Glomerular endothelial cell (primary cell): ENCODE data around the gene CD80. TPM values are rescaled to one million over a fixed set of nuclear protein-coding genes. Genes with fewer than 3 reads are reported as not detected.

Source experiments
- DNase-seq: peaks from one replicate; pipeline ENCODE4 v3.0.0-alpha.2; 2011; ENCODE audit warnings: low read depth, low spot score; ENCODE audit errors: extremely low read depth
- total RNA-seq: library from RNA; depleted of rRNA; stranded (reverse); fragments of >200 nt; gene quantifications from 2 replicates; pipeline ENCODE4 v1.2.3, GENCODE V29; 2015

Gene CD80
- total RNA-seq, 1 donor from 2014 or later = not detected

- no peak for DNase-seq
These were observed 9.1 kb downstream of the CD80 start for GRCh38 chr3:119550192-119550910.

- DNase-seq = no peak
These were observed 11.1 kb downstream of the CD80 start for GRCh38 chr3:119548341-119548740.

DNA sequence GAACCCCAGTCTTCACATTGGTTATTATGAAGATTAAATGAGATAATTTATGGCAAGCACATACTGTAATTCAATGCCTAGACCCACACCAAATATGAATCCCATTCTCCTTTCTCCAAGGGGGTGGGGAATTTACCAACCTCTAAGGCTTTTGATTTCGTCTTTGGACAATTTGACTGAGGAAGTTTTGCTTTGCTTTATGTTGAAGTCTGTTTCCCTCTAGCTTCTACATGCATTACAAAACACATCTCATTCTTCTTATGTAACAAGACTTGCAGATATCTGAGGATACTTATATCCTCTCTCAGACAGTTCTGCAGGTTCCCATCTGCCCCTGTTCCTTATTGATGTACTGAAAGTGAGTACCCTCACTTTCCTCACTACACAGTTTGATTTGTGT, 12.2 kb downstream of the CD80 start:
- DNase-seq = no peak

DNA sequence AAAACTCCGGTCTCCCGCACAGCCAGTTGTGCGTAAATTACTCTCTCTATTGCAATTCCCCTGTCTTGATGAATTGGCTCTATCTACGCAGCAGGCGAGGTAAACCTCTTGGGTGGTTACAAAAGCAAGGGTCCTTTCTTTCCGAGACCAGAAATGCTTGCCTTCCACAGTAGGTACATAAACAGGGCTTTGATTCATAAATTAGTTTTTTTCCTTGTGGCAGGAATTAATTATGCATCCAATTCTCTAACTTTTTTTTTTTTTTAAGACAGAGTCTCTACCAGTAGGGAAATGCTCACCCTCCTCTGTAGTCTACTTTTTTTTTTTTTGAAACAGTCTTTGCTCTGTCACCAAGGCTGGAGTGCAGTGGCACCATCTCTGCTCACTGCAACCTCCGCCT, 16.3 kb downstream of the CD80 start:
- DNase-seq = no peak

- no peak for DNase-seq
These were observed 17.1 kb downstream of the CD80 start for GRCh38 chr3:119542168-119542767.

GRCh38 chr3:119541547-119541946, 17.9 kb downstream of the CD80 start:
- DNase-seq = no peak

DNA sequence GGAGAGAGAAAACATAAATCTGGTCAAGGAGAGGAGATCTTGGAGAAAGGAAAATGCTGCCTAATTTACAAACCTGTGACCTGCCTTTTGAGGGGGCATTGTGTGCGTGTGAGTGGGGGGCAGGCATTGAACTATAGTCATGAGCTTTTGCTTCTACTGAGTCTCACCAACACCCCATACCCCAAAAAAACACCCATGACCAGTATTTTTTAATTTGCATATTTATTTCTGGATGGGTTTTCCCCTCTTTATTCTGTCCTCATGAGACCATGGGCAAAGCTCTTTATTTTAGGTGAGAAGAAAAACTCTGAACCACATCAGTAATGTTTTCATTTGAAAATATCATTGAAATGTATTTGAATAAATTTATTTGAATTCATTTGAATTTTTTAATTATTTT, 20.6 kb downstream of the CD80 start:
- DNase-seq = no peak

- DNase-seq = no peak
These were observed 22.7 kb downstream of the CD80 start for GRCh38 chr3:119536757-119537156.

DNA sequence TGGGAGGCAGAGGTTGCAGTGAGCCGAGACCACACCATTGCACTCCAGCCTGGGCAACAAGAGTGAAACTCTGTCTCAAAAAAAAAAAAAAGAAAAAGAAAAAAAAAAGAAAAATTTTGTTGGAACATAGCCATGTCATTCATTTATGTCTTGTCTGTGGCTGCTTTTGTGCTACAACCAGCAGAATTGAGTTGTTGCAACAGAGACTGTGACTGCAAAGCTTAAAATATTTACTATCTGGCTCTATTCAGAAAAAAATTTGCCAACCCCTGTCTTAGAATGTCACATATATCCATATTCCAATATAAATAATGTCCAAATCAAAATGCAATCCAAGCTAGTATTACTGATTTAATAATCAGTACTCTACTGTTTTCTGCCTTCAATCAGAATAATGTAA, 25.1 kb downstream of the CD80 start:
- DNase-seq = no peak

GRCh38 chr3:119531151-119531550, 28.3 kb downstream of the CD80 start:
- DNase-seq = no peak

GRCh38 chr3:119530456-119530855, 29.0 kb downstream of the CD80 start:
- DNase-seq = no peak

DNA sequence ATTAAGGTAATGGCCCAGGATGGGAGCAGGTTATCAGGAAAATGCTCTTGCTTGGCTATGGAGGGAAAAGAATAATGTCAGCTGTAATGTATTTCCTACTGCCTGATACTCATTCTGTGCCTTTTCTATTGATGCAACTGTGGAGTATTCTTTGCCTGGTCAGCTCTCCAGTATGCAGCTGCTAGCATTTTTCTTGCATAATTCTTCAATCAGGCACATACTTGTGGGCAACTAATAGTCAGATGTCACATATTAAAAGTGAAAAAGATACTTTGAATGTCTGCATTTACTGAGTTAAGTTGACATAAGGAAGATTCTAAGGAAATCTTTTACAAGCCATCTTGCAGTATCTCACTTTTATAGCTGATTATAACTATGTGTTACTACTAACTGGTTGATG, 29.5 kb downstream of the CD80 start:
- no peak for DNase-seq

DNA sequence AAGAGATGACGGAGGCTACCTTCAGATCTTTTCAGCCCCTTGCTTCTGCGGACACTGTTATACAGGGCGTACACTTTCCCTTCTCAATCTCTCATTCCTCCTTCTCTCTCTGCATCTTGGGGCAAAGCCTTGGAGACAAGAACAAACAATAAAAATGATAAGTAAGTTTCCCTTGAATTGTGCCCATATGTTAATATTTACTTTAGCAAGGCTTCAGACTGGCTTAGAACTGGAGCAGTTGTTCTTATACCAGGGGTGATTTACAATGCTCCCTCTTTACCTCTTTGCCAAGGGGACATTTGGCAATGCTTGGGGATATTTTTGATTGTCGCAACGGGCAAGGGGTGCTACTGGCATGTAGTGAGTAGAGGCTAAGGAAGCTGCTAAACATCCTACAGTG, 31.7 kb downstream of the CD80 start:
- no peak for DNase-seq

DNA sequence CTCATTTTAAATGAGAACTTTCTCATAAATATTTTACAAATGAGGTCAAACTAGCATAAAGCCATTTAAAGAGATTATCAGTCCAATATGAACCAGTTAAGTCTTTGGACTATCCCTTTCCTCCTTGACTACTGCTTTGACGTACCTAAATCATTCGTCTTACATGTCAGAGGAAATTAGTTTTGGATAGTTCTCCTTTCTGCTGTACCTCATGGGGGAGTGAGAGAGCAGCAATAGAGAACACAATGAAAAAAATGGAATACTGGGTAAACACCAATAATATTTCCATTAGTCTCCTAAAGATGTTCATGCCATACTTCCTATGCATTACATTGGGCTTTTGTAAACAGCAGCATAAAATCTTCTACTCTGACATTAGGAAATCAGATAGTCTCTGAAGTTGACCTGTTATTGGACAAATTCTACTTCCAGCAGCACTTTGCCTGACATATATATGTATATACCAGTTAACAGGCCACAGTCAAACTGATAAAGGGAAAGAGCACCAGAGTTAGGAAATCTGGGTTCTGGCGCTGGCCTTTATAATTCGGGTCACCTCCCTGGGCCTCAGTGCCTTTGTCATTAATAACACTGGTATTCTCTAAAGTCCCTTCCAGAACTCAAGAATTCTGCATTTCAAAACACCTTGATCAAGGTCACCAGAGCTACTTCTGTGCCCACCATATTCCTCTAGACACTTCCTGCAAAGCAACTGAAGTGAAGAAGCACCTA, 34.3 kb downstream of the CD80 start:
- no peak for DNase-seq

GRCh38 chr3:119518026-119518425, 41.4 kb downstream of the CD80 start:
- DNase-seq = no peak

DNA sequence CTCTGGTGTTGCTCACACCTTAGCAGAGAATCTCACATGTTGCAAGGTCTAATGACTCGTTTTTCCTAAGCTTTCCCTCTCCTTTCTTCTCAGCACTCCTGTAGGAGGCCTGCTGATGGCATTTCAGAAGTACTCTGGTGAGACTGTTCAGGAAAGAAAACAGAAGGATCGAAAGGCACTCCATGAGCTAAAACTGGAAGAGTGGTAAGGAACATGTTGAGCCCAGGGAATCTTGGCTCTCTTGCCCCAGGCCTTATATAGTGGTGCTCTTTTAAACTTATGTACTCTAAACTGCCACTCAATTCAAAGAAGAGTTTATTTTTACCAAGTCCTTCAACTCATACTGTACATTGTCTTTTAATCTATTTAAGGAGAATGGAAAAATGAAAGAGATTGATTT, 42.3 kb downstream of the CD80 start:
- DNase-seq = no peak

DNA sequence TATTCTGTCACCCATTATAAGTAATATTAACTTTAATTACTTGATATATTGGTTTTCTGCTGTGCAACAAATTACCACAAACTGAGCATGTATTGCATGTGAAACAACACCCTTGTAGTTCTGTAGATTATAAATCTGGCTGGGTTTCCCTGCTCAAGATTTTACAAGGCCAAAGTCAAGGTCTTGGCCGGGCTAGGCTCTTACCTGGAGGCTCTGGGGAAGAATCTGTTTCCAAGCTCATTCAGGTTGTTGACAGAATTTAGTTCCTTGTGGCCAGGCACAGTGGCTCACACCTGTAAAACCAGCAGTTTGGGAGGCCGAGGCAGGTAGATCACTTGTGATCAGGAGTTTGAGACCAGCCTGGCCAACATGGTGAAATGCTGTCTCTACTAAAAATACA, 44.8 kb downstream of the CD80 start:
- no peak for DNase-seq

GRCh38 chr3:119510690-119511089, 48.7 kb downstream of the CD80 start:
- no peak for DNase-seq

DNA sequence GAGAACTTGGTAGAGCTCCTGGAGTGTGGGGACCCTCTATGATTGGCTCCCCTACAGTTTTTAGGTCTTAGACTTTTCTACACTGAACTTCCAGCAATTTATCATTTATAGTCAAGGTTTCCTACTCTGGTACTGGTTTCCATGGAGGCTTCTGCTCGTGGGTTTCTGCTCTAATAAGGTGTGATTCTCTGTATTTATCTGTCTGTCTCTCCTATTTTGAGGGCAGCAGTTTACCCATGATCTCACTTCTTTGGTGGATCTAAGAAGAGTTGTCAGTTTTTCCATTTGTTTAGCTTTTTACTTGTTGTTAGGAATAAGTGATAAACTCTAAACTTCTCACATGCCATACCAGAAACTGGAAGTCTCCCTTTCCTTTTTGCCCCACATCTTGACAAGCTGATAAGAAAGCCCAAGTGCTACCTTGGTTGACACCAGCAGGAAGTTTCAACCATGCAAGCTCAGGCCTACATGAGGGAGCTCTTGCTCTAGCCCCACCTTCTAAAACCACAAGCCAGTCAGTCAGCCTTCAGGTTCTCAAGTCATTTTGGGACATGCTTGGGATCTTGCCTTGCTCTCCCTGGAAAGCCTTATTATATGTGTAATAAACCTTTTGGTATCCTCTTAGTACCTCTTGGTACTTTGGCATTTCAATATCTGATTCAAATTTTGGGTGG, 51.1 kb downstream of the CD80 start:
- DNase-seq = no peak

GRCh38 chr3:119507404-119507803, 52.0 kb downstream of the CD80 start:
- no peak for DNase-seq

GRCh38 chr3:119506631-119507030, 52.8 kb downstream of the CD80 start:
- DNase-seq = no peak

DNA sequence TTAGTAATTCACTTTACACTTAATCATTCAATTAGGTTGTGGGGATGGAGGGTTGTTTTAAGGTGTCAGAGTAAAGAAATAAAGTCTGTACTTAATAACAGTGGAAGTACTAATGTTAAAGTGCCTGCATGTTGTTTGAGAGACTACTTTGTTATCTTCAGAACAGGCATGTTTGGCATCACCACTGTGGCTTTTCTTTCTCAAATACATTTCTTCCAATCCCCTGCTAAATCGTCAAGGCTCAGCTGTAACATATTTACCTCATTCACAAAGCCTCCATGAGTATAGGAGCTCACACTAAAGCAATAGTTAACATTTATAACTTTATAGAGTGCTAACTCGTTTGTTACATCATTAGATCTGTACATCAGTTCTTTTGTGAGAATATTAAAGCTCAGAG, 58.5 kb downstream of the CD80 start:
- no peak for DNase-seq
